Ureter (tissue), 1 donor: ENCODE results near the gene TERB1. TPM values are rescaled to one million over a fixed set of nuclear protein-coding genes. Genes with fewer than 3 reads are reported as not detected.

ENCODE experiments used
- DNase-seq: peaks from one replicate; pipeline ENCODE4 v3.0.0-alpha.2; 2020; ENCODE audit warnings: low spot score
- total RNA-seq: library from RNA; stranded (reverse); gene quantifications from one replicate; pipeline ENCODE4 v1.2.4, GENCODE V29; 2023
- donor health status: DM: yes; HTN: yes; CAD: no.

The TERB1 gene
- total RNA-seq, 1 donor from 2014 or later, result 1.0 TPM

GRCh38 chr16:66750279-66751052, 50.9 kb downstream of the TERB1 start:
- DNase-seq, result no peak

- DNase-seq, result no peak
These were observed 54.7 kb downstream of the TERB1 start for GRCh38 chr16:66746682-66747081.

- DNase-seq, result no peak
These were observed 55.3 kb downstream of the TERB1 start for GRCh38 chr16:66746048-66746447.

- DNase-seq, result no peak
These were observed 59.2 kb downstream of the TERB1 start for GRCh38 chr16:66741950-66742808.

- DNase-seq, result peak; percentile 92
These were observed 60.0 kb downstream of the TERB1 start for GRCh38 chr16:66741169-66741900.

- no peak for DNase-seq
These were observed 60.9 kb downstream of the TERB1 start for GRCh38 chr16:66740533-66740932.

DNA sequence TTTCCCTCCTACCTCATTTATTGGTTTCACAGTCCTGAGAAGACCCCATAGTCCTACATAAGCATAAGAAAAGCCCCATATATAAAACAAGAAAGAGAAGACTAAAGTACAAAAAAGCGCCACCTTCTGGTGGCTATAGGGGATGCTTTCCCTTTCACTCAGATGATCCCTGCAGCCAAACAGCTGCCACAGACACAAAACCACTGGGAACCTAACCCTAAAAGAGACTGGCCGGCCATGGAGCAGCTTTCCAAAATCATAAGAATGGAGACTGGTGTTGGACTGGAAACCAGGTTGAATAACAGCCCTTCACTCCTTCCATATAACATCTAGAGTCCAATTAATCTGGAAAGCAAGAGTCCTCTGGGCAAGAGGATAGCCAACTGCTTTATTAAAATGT, 61.4 kb downstream of the TERB1 start:
- DNase-seq, result no peak

DNA sequence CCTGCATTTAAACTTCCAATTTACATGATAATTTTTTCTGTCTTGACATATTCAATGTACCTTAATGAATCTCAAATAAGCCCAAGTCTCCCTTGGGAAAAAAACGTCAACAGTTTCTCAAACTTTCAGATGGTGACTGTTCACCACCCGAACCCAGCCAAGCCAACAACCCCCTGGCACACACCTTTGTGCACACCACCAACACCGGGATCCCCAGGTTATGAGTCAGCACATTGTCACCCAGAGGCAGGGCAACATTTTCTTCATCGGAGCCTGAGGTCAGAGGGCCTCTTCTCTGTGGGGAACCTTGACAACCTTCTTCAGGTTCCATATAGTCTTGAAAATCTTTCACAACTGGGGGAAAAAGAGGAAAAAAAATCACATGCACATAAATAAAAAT, 65.5 kb downstream of the TERB1 start:
- DNase-seq, result no peak

DNA sequence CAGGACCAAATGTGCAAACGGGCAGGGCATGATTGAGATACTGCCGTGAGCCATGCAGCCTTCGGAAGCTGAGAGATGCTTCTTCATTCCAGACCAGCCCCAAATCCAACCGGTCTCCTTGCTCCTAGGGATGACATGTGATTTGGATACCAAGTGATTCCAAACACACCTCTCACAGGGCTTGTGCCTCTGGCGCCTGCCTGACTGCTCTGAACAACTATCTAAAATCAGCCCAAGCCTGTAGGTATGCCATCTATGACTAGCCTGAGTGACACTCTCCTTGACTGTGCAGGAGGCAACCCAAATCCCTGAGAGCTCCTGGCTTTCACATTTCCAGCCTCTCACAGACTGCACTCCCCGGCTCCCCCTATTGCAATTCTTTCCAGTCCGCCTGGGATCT, 70.3 kb downstream of the TERB1 start:
- DNase-seq, result no peak

DNA sequence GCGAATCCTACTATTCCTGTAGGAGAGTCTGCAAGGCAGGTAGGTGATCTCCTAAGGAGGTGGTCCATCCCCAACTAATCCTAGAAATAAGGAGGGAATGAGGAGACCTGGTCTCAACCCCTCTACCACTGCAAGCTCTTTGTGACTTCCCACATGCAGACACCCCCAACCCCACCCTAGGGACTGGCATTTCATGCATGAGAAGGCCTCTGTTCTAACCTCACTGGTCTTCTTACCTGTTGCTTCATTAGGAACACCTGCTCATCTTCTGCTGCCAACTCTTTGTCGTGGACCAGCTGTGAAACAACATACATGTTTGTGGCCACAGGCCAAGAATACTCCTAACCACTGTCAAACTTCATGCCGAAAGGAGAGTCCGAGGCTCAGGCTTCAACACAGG, 72.6 kb downstream of the TERB1 start:
- no peak for DNase-seq

DNA sequence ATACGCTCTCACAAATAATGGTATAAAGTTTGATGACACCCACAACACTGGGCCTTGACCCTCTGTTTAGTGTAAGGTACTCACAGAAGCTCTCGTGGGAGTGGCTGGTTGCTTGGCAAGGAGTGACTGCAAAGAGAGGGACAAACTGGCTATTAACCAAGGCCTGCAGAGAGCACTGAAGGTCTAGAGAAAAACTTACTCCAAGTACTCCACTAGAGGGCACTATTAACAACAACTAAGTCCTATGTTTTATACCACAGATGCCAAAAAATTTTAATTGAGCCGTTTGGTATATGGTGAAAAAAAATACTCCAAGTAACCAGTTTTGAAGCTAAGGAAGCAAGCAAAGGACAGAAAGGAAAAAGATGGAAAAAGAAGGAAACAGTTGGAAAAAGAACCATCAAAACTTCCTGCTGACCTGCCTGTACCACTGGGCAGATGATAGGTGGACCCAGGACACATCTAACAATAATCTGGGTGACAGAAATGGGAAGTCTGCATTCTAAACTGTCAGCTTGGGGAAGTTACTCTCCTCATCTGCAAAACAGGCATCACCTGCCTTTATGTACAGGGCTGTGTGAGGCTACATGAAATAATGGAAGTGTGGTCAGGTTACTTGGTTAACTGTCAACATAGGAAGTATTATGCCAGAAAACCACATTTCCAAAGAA, 73.1 kb downstream of the TERB1 start:
- DNase-seq, result no peak

DNA sequence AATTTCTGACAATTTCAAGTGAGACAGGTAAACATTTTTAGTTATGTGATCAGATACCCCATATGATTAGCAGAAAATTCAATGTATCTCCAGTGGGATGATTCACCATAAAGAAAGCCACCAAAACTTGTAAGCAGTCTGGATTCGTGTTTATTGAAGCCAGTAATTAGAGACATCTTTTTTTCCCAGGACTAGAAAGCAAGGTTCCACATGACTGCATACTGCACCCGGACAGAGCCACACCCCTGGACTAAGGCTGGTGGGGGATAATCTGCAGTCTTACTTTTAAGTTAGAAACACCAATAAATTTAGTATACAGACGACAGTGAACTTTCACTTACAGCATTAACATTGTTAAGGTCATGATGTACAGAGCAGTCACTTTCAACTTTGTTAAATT, 80.6 kb downstream of the TERB1 start:
- DNase-seq, result no peak

GRCh38 chr16:66719246-66719645, 82.1 kb downstream of the TERB1 start:
- DNase-seq, result no peak

- no peak for DNase-seq
These were observed 83.6 kb downstream of the TERB1 start for GRCh38 chr16:66717776-66718175.

GRCh38 chr16:66717112-66717675, 84.2 kb downstream of the TERB1 start:
- DNase-seq, result no peak

- no peak for DNase-seq
These were observed 86.6 kb downstream of the TERB1 start for GRCh38 chr16:66714654-66715307.

DNA sequence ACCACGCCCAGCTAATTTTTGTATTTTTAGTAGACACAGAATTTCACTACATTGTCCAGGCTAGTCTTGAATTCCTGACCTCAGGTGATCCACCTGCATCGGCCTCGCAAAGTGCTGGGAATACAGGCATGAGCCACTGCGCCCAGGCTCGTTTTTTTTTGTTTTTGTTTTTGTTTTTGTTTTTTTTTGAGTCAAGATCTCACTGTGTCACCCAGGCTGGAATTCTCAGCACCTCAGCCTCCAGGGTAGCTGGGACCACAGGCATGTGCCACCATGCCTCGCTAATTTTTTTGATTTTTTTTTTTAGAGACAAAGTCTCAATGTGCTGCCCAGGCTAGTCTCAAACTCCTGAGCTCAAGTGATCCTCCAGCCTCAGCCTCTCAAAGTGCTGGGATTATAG, 87.3 kb downstream of the TERB1 start:
- no peak for DNase-seq

GRCh38 chr16:66713076-66713475, 88.3 kb downstream of the TERB1 start:
- no peak for DNase-seq

- no peak for DNase-seq
These were observed 88.9 kb downstream of the TERB1 start for GRCh38 chr16:66712512-66712911.

DNA sequence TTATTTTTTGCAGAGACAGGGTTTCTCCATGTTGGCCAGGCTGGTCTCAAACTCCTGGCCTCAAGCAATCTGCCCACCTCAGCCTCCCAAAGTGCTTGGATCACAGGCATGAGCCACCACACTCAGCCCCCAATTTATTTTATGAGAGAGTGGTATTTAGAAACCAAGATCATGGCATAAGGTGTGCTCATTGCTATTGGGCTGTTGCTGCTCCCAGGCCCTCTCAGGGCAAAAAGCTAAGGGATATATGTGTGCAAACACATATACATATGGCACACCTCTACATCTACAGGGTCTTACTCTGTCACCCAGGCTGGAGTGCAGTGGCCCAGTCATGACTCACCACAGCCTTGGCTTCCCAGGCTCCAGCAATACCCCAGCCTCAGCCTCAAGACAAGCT, 89.8 kb downstream of the TERB1 start:
- DNase-seq, result no peak

DNA sequence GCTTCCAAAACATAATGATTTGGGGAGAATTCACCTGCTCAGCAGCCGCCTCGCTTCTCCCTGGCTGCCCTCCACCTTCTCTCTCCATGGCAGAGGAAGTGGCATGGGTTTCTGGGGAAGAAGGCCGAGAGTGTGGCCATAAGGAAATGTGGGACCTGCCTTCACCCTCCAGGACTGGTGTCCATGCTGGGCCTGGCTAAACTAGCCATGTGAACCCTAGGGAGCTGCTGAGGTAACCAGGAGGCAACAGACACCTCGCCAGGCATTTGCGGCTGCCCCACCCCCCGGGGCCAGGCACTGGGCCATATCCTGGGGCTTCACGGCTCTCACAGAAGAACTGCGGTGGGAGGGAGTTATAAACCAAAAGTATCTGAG, 94.9 kb downstream of the TERB1 start:
- no peak for DNase-seq
